Activated CD8-positive, alpha-beta memory T cell treated with anti-CD3 and anti-CD28 coated beads, Interleukin-2, amount 10 ng/mL, durations not matched to agents 7 days and 5 days (primary cell): ENCODE results near the gene TGFBR3L. TPM values are rescaled to one million over a fixed set of nuclear protein-coding genes. Genes with fewer than 3 reads are reported as not detected.
"Not testable (repeated sequence)": the region's sequence is repeated elsewhere in the genome, so short reads cannot be mapped to it uniquely, and the experiment has no call there.

Experiments
- ATAC-seq: fragments of 150-1000 bp; cut with Tn5 transposase; one replicate; pipeline ENCODE4 v1.10.0; 2021; ENCODE audit warnings: moderate library complexity
- CTCF ChIA-PET: fragments of 350-600 bp; sonication (Branson Sonifier 250); formaldehyde crosslinking; loops from one replicate; lab custom pipeline; 2021; ENCODE audit warnings: antibody characterized with exemption; lab: Charles Lee
- DNase-seq: peaks from one replicate; pipeline ENCODE4 v3.0.0-alpha.2; 2020
- H3K27ac Mint-ChIP-seq: one replicate; pipeline ENCODE4 v1.8.0; 2021; ENCODE audit warnings: mild to moderate bottlenecking, mixed read lengths
- H3K27me3 Mint-ChIP-seq: one replicate; pipeline ENCODE4 v1.8.0; 2021; ENCODE audit warnings: mixed read lengths
- H3K36me3 Mint-ChIP-seq: one replicate; pipeline ENCODE4 v1.8.0; 2021; ENCODE audit warnings: mild to moderate bottlenecking, mixed read lengths
- H3K4me1 Mint-ChIP-seq: one replicate; pipeline ENCODE4 v1.8.0; 2021; ENCODE audit warnings: mixed read lengths
- H3K4me3 Mint-ChIP-seq: one replicate; pipeline ENCODE4 v1.8.0; 2021; ENCODE audit warnings: mild to moderate bottlenecking, moderate library complexity, mixed read lengths
- H3K9me3 Mint-ChIP-seq: one replicate; pipeline ENCODE4 v1.8.0; 2022; ENCODE audit warnings: low read depth, mixed read lengths
- total RNA-seq, 2 experiments: library from RNA; stranded (reverse); gene quantifications; one replicate each; pipeline ENCODE4 v1.2.3, GENCODE V29; 2021

TGFBR3L gene
- total RNA-seq, 2 experiments from 2014 or later: 7.7 to 9.1 TPM

DNA sequence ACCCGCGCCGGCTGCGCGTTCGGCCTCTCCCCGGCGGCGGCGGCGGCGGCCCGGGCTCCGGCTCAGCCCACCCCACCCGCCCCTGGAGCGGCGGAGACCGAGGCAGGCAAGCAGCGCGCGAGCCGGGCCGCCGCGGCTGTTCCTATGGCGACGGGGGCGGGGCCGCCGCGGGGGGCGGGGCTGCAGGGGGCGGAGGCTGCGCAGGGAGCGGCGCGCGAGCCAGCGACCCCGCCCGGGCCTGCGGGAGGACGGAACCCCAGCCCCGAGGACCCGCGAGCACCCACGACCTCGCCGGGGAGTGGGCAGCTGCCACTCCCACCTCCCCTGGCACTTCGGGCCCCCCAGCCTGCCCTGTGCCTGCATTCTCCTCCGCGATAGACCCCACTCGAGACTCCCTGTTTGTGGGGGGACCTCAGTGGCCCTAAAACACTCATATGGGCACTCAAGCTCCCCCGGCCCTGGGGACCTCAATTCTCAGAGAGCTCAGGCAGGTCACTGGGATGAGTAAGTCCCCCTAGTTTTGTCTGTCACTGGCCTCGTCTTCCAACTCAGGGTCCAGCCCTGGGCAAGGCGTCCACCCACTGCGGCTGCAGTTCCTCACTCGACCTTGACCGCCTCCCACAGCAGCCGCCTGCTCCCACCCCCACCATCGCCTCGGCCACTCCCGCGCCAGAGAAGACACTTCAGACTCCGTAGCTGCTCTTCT lies 11.5 kb downstream of the TGFBR3L start, which contains the start of gene CTXN1:
Gene CTXN1, minus strand, starts transcription at position 115 of the 706 bp plus-strand sequence. CDS start 597 bp downstream, outside the sequence.
- ATAC-seq (peak; percentile 49), DNase-seq (peak; percentile 74)
- H3K27me3 Mint-ChIP-seq: no peaks in the 10 kb centered on the region
- peak within 1 kb of the TSS; percentile 68 for H3K4me3 Mint-ChIP-seq
- no peak within 1 kb of the TSS for H3K27ac Mint-ChIP-seq
- H3K36me3 Mint-ChIP-seq: peaks cover 4% of the 10 kb centered on the region
- CTCF ChIA-PET: interaction anchor here (1.0 to 1.1 kb wide), 3 partner anchors 18 to 74 kb away, joined by 3 to 4 read pairs (median 3); partner anchors contain the start of genes MAP2K7 and TIMM44
- no peaks in the 10 kb centered on the region for H3K9me3 Mint-ChIP-seq
- peaks cover 18% of the 10 kb centered on the region for H3K4me1 Mint-ChIP-seq

DNA sequence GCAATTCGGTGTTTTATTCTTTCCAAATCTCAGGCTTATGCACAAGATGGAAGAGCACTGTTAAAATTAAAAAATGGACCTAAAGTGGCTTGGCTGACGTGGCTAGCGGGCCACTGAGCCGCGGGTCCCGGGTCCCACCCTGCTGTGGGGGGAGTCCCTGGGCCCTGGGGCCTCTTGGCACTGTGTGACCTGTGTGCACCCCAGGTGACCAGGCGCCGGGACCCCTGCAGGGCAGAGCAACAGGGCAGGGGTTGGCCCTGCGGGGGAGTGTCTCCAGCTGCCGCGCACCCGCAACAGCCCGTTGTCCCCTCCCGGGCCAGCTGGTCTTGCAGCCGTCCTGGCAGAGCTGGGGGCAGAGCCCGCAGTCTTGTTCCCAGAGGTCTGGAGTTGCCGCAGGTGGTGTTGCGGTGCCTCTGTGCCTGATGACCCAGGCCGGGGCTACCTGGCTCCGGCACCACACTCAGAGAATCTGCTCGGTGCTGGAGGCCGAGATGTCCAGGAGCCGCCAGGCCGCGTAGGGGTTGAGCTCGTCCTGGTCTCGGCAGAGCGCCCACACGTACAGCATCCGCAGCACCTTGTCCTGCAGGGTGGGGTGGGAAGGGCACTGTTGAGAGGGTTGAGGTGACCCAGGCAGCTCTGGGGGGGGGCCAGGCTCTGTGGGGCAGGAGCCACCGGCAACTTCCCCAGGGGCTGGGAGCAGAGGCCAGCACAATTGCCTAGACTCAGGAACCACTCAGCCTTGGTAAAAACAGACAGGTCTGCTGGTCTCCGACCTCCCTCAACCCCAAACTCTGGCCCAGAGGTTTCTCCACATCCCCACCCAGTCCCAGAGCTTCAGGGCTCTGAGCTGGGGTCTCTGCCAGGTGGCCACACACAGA lies 12.3 kb downstream of the TGFBR3L start:
- H3K4me3 Mint-ChIP-seq: no peak overlapping the region
- no peaks in the 10 kb centered on the region for H3K27me3 Mint-ChIP-seq
- ATAC-seq (no peak), DNase-seq (no peak)
- CTCF ChIA-PET: interaction anchor here (0.9 to 1.1 kb wide), 4 partner anchors 17 to 74 kb away, joined by 3 to 4 read pairs (median 3); partner anchors contain the start of genes MAP2K7 and TIMM44
- H3K27ac Mint-ChIP-seq: no peak overlapping the region
- H3K9me3 Mint-ChIP-seq: no peaks in the 10 kb centered on the region
- peaks cover 4% of the 10 kb centered on the region for H3K36me3 Mint-ChIP-seq
- H3K4me1 Mint-ChIP-seq: peaks cover 12% of the 10 kb centered on the region

DNA sequence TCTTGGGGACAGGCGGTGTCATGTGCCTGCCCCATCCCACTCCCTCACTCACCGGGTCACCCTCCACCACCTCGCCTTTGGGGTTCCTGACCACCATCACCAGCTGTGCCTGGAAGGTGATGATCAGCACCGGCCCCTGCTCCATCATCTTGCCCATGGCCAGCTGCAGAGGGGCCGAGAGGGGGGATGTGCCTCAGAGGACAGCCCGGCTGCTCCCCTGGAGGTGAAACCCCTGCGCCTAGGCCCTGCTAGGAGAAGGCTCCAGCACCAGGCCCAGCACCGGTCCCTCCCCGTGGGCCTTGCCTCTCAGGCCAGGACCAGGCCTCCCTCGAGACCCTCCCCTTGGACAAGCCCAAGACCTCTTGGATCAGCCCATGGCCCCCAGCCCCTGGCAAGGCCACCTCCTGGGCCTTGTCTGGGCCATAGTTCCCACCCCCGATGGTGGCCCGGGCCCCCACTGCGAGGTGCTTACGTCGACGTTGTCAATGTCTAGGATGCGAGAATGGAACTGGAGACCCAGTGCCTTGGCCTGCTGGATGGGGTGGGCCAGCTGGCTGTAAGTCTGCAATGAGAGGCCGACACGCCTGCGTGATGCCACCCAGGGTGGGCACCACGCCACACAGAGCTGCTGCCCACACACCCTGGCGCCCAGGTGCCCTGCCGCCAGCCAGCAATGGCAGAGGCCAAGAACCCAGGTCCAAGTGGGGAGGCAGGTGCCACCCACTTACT lies 13.1 kb downstream of the TGFBR3L start:
- no peaks in the 10 kb centered on the region for H3K36me3 Mint-ChIP-seq
- H3K9me3 Mint-ChIP-seq: no peaks in the 10 kb centered on the region
- ATAC-seq (no peak), DNase-seq (no peak)
- H3K4me1 Mint-ChIP-seq: peaks cover 9% of the 10 kb centered on the region
- CTCF ChIA-PET: interaction anchor here (0.9 to 3.7 kb wide), 3 partner anchors 17 to 75 kb away, joined by 3 to 40 read pairs (median 11); partner anchors contain the start of gene TIMM44
- no peak overlapping the region for H3K4me3 Mint-ChIP-seq
- no peaks in the 10 kb centered on the region for H3K27me3 Mint-ChIP-seq
- H3K27ac Mint-ChIP-seq: no peak overlapping the region

DNA sequence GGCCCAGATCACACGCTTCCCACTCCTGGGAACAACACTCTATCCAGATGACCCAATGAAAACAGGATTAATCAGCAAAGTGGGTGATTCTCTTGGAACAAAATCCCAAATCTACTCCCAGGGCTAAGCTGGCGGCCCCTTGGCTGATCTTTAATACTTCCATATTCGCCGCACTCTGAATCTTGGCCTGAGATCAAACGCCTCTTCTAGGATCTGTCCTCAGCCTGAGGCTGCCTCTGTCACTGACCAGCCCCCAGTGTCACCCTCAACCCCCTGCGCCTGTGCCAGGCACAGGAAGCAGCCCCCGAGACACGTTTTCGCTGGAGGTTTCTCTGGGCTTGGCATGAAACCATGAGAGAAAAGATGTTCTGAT lies 13.7 kb downstream of the TGFBR3L start:
- ATAC-seq: no peak
- Mint-ChIP-seq H3K27me3 (no peaks in the 10 kb centered on the region), H3K27ac (no peak overlapping the region), H3K4me3 (no peak overlapping the region), H3K36me3 (no peaks in the 10 kb centered on the region), H3K4me1 (peaks cover 9% of the 10 kb centered on the region), H3K9me3 (no peaks in the 10 kb centered on the region)
- no peak for DNase-seq
- CTCF ChIA-PET: interaction anchor here (0.6 to 3.7 kb wide), 8 partner anchors 8 to 74 kb away, joined by 3 to 40 read pairs (median 6); partner anchors contain the start of genes SNAPC2 and TIMM44

DNA sequence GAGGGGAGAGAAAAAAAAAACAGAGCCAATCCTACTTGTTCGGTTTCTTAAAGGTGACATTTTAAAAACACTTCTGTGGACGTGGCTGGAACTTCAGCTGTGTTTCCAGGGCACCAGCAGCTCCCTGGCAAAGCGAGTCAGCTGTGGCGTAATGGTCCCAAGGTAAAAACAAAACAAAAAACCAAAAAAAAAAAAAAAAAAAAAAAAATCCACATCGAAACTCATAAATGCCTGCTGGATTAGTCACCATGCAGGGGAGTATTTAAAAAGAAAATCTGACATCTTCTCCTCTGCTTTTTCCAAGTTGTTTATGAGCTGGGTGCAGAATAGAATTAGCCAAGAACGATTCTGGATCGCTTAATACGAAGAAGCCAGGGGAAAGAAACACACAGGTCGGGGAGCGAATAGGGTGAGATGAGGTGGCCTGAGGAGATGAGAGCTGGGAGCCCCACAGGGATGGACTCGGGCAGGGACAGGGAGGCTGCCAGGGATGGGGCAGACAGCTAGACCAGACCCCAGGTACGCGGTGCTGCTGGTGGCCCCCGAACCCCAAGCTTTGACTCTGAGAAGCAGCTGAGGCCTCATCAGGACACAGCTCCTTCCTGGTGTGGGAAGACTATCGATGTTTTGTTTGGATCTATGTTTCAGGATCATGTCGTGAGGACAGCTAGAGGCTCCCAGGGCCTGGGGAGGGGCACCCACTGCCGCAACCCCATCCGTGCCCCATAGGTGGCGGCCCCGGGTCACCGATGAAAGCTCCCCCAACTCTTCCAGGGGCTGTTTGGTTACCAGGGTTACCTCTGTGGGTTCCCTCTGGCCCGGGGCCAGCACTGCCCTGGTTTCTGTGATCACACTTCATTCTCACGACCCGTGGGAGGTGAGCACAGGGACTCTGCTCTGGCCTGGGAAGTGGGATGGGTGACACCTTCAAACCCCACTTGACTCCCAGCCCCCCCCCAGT lies 14.4 kb downstream of the TGFBR3L start:
- peaks cover 9% of the 10 kb centered on the region for H3K4me1 Mint-ChIP-seq
- H3K4me3 Mint-ChIP-seq: no peak overlapping the region
- CTCF ChIA-PET: interaction anchor here (0.6 to 3.7 kb wide), 10 partner anchors 9 to 123 kb away, joined by 3 to 40 read pairs (median 6); partner anchors contain the start of genes CCL25, MAP2K7, SNAPC2 and TIMM44
- ATAC-seq: peak; percentile 38
- peak; percentile 75 for DNase-seq
- H3K9me3 Mint-ChIP-seq: no peaks in the 10 kb centered on the region
- no peaks in the 10 kb centered on the region for H3K27me3 Mint-ChIP-seq
- peaks cover 3% of the 10 kb centered on the region for H3K36me3 Mint-ChIP-seq
- peak overlapping the region; percentile 39 for H3K27ac Mint-ChIP-seq

DNA sequence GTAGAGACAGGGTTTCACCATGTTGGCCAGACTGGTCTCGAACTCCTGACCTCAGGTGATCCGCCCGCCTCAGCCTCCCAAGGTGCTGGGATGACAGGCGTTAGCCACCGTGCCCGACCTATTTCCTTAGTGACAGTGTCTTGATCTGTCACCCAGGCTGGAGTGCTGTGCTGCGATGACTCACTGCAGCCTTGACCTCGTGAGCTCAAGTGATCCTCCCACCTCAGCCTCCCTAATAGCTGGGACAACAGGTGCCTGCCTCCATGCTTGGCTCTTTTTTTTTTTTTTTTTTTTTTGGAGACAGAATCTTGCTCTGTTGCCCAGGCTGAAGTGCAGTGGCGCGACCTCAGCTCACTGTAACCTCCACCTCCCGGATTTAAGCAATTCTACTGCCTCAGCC lies 15.4 kb downstream of the TGFBR3L start:
- not testable (repeated sequence) for ATAC-seq, H3K4me1 Mint-ChIP-seq, DNase-seq

DNA sequence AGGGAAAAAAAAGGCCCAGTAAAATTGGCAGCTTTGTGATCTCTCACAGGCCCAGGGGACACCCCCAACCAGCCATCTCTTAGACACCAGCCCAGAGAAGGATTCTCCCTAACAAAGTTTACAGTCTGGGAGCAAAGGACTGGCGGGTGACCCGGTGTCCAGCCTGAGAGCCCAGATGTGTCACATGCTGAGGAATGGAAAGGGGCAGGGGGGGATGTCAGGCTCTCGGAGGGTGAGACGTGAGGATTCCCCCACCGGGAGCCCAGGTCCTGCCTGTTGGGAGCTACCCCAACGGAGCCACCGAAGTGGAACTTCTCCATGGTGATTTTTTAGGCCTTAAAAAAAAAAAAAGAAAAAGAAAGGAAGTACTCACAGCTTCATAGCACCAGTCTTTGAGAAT lies 16.1 kb downstream of the TGFBR3L start:
- Mint-ChIP-seq H3K4me1 (peaks cover 7% of the 10 kb centered on the region), H3K9me3 (no peaks in the 10 kb centered on the region), H3K36me3 (peaks cover 9% of the 10 kb centered on the region), H3K27me3 (no peaks in the 10 kb centered on the region), H3K4me3 (no peak overlapping the region), H3K27ac (no peak overlapping the region)
- CTCF ChIA-PET: interaction anchor here (2.3 to 3.7 kb wide), 4 partner anchors 10 to 72 kb away, joined by 8 to 40 read pairs (median 11); partner anchors contain the start of genes MAP2K7, SNAPC2 and TIMM44
- no peak for DNase-seq
- ATAC-seq: no peak

More for the DNA sequence above, 15.4 kb downstream of the TGFBR3L start:
- H3K9me3 Mint-ChIP-seq, H3K27ac Mint-ChIP-seq, H3K27me3 Mint-ChIP-seq, H3K4me3 Mint-ChIP-seq, H3K36me3 Mint-ChIP-seq: not testable (repeated sequence)
- CTCF ChIA-PET: interaction anchor here (2.3 to 3.7 kb wide), 4 partner anchors 10 to 73 kb away, joined by 8 to 40 read pairs (median 11); partner anchors contain the start of genes MAP2K7, SNAPC2 and TIMM44

DNA sequence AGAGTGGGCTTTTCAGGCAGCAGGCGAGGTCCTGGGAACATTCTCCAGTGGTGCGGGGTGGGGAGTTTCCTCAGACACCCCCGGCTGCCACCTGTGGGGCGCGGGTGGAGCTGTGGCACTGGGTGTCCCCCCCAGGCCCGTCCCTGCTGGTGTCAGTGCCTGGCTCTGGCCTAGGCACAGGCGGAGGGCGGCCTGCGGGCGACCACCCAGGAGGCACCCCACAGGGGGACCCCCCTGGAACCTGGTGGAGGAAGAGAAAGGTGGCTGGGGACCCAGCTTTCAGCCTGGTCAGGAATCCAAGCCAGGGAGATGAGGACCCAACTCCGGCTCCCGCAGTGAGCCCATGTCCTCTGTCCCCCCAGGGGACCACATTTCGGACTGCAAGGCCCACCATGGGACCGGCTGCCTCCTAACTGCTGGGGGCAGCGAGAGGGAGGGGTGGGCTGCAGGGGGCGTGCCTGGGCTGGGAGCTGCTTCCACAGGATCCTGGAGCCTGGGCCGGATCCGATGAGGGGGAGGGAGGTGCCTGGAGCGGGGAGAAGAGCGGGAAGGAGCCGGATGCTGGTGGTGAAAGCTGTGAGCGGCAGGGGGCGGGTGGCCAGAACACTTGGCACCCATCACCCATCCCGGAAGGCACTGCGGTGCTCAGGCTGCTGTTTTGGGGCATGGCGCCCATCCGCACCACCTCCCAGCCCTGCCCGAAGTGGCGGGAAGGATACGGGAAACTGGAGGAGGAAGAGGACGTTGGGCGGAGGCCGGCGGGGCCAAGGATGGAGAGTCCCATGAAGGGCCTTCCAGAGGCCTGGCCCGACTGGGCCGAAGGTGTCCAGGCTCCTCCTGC lies 16.8 kb downstream of the TGFBR3L start:
- CTCF ChIA-PET: interaction anchor here (2.3 to 3.7 kb wide), 4 partner anchors 11 to 71 kb away, joined by 8 to 40 read pairs (median 11); partner anchors contain the start of genes MAP2K7, SNAPC2 and TIMM44
- no peak overlapping the region for H3K4me3 Mint-ChIP-seq
- H3K27me3 Mint-ChIP-seq: no peaks in the 10 kb centered on the region
- ATAC-seq (no peak), DNase-seq (no peak)
- H3K36me3 Mint-ChIP-seq: peaks cover 9% of the 10 kb centered on the region
- H3K27ac Mint-ChIP-seq: no peak overlapping the region
- H3K4me1 Mint-ChIP-seq: peaks cover 4% of the 10 kb centered on the region
- H3K9me3 Mint-ChIP-seq: no peaks in the 10 kb centered on the region

DNA sequence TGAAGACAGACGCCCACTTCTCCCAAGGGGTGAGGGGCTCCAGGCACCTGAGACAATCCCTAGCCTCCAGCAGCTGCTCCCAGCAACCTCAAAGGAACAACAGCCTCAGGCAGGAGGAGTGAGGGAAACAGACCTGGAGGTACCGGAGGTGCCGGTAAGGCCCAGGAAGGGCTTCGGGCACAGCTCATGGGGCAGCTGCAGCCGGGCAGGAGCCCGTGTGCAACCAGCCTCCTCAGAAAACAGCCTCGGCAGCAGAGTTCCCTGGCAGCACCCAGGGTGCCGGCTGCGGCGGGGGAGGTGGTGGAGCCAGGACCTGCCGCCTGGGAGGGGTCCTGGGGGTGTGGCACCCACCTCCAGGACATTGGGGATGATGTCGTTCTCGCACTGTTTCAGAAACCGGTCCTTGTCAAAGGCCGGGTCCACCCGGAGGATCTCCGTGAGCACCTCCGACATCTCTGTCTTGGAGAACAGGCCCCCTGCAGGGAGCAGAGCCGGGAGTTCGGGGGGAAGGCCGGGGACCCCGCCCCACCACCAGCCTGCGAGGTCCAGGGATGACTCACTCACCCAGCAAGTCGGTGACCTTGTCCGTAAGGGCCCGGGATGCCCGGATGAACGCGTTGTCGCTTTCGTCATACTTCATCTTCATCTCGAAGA lies 17.8 kb downstream of the TGFBR3L start:
- Mint-ChIP-seq H3K27ac (no peak overlapping the region), H3K9me3 (no peaks in the 10 kb centered on the region), H3K27me3 (no peaks in the 10 kb centered on the region), H3K4me1 (peaks cover 3% of the 10 kb centered on the region), H3K4me3 (no peak overlapping the region), H3K36me3 (peaks cover 9% of the 10 kb centered on the region)
- no peak for DNase-seq
- ATAC-seq: no peak
- CTCF ChIA-PET: no interaction called here

DNA sequence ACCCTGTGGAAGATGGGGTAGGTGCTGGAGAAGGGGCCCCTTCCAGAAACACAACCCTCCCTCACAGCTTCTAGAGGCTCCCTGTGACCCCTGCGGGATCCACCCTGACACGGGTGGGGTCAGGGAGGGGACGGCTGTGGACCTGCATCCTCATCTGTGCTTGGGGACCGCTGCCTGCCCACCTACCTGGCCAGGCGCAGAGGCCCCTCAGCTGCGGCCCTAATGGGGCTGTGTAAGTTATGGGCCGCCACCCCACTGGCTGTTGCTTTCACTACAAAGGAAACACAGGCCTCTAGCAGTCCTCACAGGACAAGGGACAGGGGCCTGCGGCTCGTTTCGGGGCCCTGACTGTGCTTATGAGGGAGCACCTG lies 18.3 kb downstream of the TGFBR3L start:
- no peak overlapping the region for H3K4me3 Mint-ChIP-seq
- H3K27me3 Mint-ChIP-seq: no peaks in the 10 kb centered on the region
- CTCF ChIA-PET: no interaction called here
- H3K4me1 Mint-ChIP-seq: peaks cover 3% of the 10 kb centered on the region
- peaks cover 12% of the 10 kb centered on the region for H3K36me3 Mint-ChIP-seq
- no peak for ATAC-seq
- H3K27ac Mint-ChIP-seq: no peak overlapping the region
- no peaks in the 10 kb centered on the region for H3K9me3 Mint-ChIP-seq
- no peak for DNase-seq

DNA sequence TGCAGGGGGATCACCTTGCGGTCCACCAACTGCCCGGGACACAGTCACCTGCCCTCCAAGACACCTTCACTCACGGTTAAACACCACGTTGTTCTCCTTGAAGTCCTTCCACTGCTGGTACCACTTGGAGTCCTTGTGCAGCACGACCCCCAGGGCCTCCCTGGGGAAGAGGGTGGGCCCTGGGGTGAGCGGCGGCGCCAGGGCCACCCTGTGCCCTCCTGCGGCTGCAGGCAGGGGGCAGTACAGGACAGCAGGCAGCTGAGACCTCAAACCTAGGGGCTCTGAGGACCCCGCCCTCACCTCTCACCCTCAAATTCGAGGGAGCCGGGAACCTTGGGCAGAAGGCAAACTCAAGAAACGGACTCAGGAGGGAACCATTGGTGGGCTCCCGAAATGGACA lies 18.8 kb downstream of the TGFBR3L start:
- Mint-ChIP-seq H3K27ac (no peak overlapping the region), H3K4me3 (no peak overlapping the region), H3K36me3 (peaks cover 13% of the 10 kb centered on the region), H3K27me3 (no peaks in the 10 kb centered on the region), H3K9me3 (no peaks in the 10 kb centered on the region), H3K4me1 (peaks cover under 1% of the 10 kb centered on the region)
- CTCF ChIA-PET: no interaction called here
- ATAC-seq: no peak
- DNase-seq: no peak
